Chondrocyte (in vitro differentiated cells): ENCODE data around the gene VAPA. TPM values are rescaled to one million over a fixed set of nuclear protein-coding genes. Genes with fewer than 3 reads are reported as not detected.
"Not testable (repeated sequence)": the region's sequence is repeated elsewhere in the genome, so short reads cannot be mapped to it uniquely, and the experiment has no call there.

Source experiments
- DNase-seq: peaks from one replicate; pipeline ENCODE4 v3.0.0; 2021; ENCODE audit warnings: mixed read lengths, low spot score
- H3K27ac Mint-ChIP-seq: one replicate; pipeline ENCODE4 v1.8.0; 2021; ENCODE audit warnings: mild to moderate bottlenecking, moderate library complexity, mixed read lengths; ENCODE audit not compliant: unreplicated experiment
- H3K27me3 Mint-ChIP-seq: 2 replicates; pipeline ENCODE4 v1.8.0; 2021; ENCODE audit warnings: low read depth, mixed read lengths
- H3K36me3 Mint-ChIP-seq: 2 replicates; pipeline ENCODE4 v1.8.0; 2021; ENCODE audit warnings: low read depth, mixed read lengths
- H3K4me1 Mint-ChIP-seq: 2 replicates; pipeline ENCODE4 v1.8.0; 2021; ENCODE audit warnings: low read depth, mild to moderate bottlenecking, mixed read lengths
- H3K4me3 Mint-ChIP-seq: one replicate; pipeline ENCODE4 v1.8.0; 2021; ENCODE audit warnings: mild to moderate bottlenecking, moderate library complexity, mixed read lengths; ENCODE audit not compliant: unreplicated experiment
- H3K9me3 Mint-ChIP-seq: 2 replicates; pipeline ENCODE4 v1.8.0; 2021; ENCODE audit warnings: low read depth, mixed read lengths
- total RNA-seq: library from RNA; stranded (reverse); gene quantifications from 3 replicates; pipeline ENCODE4 v1.2.1, GENCODE V29; 2021
- TF ChIP-seq, protein P1 (sequence below): fragments of 200-600 bp; sonication (generic); IDR thresholded peaks from 2 replicates; pipeline ENCODE4 v1.5.0; 2021; ENCODE audit warnings: antibody characterized with exemption, mild to moderate bottlenecking, moderate library complexity

VAPA gene
- total RNA-seq, 1 donor from 2014 or later = 143 TPM

DNA sequence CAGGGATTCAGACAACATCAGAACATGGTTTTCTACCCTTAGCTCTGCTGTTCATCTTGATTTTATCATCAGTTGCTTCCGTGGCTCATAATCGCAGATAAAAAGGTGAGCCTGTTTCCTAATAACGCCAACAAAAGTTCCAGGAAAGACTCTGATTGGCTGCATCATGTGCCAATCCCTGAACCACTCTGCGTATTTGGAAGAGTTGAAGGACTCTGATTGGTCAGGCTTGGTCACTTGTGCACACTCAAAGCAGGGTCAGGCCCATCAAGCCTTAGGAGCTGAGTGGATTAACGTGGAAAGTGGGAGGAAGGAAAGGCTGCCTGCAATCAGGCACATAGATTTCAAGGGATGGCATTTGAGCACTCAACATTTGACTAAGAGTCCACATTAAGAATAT is 16.7 kb upstream of the VAPA start:
- Mint-ChIP-seq H3K27me3 (no peaks in the 10 kb centered on the region), H3K36me3 (no peaks in the 10 kb centered on the region), H3K9me3 (no peaks in the 10 kb centered on the region), H3K4me3 (no peak overlapping the region), H3K4me1 (peaks cover 11% of the 10 kb centered on the region), H3K27ac (no peak overlapping the region)
- DNase-seq = no peak
- TF ChIP-seq, protein P1, sequence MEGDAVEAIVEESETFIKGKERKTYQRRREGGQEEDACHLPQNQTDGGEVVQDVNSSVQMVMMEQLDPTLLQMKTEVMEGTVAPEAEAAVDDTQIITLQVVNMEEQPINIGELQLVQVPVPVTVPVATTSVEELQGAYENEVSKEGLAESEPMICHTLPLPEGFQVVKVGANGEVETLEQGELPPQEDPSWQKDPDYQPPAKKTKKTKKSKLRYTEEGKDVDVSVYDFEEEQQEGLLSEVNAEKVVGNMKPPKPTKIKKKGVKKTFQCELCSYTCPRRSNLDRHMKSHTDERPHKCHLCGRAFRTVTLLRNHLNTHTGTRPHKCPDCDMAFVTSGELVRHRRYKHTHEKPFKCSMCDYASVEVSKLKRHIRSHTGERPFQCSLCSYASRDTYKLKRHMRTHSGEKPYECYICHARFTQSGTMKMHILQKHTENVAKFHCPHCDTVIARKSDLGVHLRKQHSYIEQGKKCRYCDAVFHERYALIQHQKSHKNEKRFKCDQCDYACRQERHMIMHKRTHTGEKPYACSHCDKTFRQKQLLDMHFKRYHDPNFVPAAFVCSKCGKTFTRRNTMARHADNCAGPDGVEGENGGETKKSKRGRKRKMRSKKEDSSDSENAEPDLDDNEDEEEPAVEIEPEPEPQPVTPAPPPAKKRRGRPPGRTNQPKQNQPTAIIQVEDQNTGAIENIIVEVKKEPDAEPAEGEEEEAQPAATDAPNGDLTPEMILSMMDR = no peak

DNA sequence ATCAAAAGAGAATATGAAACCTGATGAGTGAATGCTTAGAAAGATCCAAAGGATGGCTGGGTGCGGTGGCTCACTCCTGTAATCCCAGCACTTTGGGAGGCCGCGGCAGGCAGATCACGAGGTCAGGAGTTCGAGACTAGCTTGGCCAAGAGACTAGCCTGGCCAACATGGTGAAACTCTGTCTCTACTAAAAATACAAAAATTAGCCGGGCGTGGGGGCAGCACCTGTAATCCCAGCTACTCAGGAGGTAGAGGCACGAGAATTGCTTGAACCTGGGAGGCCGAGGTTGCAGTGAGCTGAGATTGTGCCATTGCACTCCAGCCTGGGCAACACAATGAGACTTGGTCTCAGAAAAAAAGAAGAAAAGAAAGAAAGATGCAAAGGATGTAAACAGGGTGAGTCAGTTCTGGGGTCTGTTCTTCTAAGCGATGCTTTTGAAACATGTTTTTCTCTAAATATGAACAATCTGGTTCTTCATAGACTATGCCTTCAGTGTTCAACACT is 16.0 kb upstream of the VAPA start:
- H3K36me3 Mint-ChIP-seq, H3K9me3 Mint-ChIP-seq, H3K27ac Mint-ChIP-seq, H3K4me3 Mint-ChIP-seq, H3K27me3 Mint-ChIP-seq, DNase-seq: not testable (repeated sequence)
- peaks cover 11% of the 10 kb centered on the region for H3K4me1 Mint-ChIP-seq

DNA sequence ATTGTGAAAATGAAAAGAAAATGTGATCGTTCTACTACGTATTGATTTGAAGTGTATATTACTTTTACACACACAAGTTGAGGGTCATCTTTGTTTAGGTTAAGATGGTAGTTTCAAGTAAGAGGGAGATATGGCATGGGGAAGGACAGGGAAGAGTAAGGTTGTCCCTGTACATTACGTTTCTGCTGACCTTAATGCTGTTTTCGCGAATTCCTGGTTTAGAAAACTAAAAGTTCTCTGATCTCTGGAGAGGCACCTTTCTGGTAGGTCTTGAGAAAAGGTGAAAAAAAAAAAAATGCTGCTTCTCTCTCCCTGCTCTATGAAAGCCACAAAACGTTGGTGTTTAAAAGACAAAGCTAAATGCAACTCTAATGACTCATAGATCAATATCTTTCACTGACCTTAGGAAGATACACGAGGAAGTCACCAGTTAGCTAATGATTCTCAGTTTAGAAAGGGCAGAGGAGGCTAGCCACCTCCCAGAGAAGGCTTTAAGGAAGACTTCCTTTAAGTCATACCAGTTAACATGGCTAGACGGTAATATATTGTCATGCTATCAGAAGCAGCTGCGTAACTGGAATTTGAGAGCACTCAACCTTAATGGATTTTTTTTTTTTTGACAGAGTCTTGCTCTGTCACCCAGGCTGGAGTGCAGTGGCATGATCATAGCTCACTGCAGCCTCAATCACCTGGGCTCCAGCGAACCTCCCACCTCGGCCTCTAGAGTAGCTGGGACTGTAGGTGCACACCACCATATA is 14.8 kb upstream of the VAPA start:
- no peaks in the 10 kb centered on the region for H3K27me3 Mint-ChIP-seq
- TF ChIP-seq, protein P1 = no peak
- H3K27ac Mint-ChIP-seq = no peak overlapping the region
- H3K4me1 Mint-ChIP-seq = peaks cover 11% of the 10 kb centered on the region
- no peaks in the 10 kb centered on the region for H3K36me3 Mint-ChIP-seq
- no peaks in the 10 kb centered on the region for H3K9me3 Mint-ChIP-seq
- DNase-seq = no peak
- H3K4me3 Mint-ChIP-seq = no peak overlapping the region

GRCh38 chr18:9899550-9899930 is 14.3 kb upstream of the VAPA start:
- H3K9me3 Mint-ChIP-seq, H3K36me3 Mint-ChIP-seq, DNase-seq, H3K4me3 Mint-ChIP-seq, H3K27me3 Mint-ChIP-seq, H3K27ac Mint-ChIP-seq: not testable (repeated sequence)
- H3K4me1 Mint-ChIP-seq = peaks cover 11% of the 10 kb centered on the region

DNA sequence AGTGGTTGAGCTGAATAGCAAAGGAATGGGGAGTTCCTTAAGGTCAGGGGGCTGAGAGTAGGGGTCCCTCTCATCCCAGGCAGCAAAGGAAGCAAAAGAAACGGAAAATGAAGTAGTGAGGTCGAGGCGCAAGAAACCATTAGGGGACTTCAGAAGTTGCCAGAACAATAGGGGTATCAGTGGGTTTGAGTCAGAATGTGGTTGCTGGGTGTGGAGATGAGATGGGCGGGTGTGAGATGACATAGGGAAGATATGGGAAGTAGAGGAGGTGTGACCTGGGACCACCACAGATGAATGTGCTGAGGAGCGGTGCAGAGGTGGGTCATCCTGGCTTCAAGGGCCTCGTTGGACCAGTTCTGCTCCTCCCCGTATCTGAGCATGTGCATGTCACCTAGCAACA is 13.1 kb upstream of the VAPA start:
- no peak for DNase-seq
- Mint-ChIP-seq H3K27me3 (no peaks in the 10 kb centered on the region), H3K36me3 (no peaks in the 10 kb centered on the region), H3K9me3 (no peaks in the 10 kb centered on the region), H3K27ac (no peak overlapping the region), H3K4me1 (peaks cover 11% of the 10 kb centered on the region), H3K4me3 (no peak overlapping the region)
- TF ChIP-seq, protein P1 = no peak

GRCh38 chr18:9901377-9901776 is 12.4 kb upstream of the VAPA start:
- peaks cover 11% of the 10 kb centered on the region for H3K4me1 Mint-ChIP-seq
- H3K9me3 Mint-ChIP-seq = no peaks in the 10 kb centered on the region
- no peaks in the 10 kb centered on the region for H3K36me3 Mint-ChIP-seq
- no peaks in the 10 kb centered on the region for H3K27me3 Mint-ChIP-seq
- H3K27ac Mint-ChIP-seq = no peak overlapping the region
- TF ChIP-seq, protein P1 = no peak
- no peak overlapping the region for H3K4me3 Mint-ChIP-seq
- DNase-seq = no peak

DNA sequence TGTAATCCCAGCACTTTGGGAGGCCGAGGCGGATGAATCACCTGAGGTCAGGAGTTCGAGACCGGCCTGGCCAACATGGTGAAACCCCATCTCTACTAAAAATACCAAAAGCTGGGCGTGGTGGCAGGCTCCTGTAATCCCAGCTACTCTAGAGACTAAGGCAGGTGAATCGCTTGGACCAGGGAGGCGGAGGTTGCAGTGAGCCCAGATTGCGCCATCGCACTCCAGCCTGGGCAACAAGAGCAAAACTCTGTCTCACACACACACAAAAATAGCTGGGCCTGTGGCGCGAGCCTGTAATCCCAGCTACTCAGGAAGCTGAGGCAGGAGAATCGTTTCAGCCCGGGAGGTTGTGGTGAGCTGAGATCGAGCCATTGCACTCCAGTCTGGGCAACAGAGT is 11.6 kb upstream of the VAPA start:
- peaks cover 11% of the 10 kb centered on the region for H3K4me1 Mint-ChIP-seq
- not testable (repeated sequence) for H3K36me3 Mint-ChIP-seq, H3K27ac Mint-ChIP-seq, H3K27me3 Mint-ChIP-seq, DNase-seq, H3K4me3 Mint-ChIP-seq, H3K9me3 Mint-ChIP-seq
